Islet of Langerhans (tissue), 1 donor: ENCODE results near the gene PTEN.
"Not testable (repeated sequence)": the region's sequence is repeated elsewhere in the genome, so short reads cannot be mapped to it uniquely, and the experiment has no call there.

ENCODE experiments used
- FAIRE-seq: peaks from one replicate; lab custom pipeline; 2011; peaks lifted over from hg19 to GRCh38; lab: Jason Lieb, UNC

The PTEN gene

DNA sequence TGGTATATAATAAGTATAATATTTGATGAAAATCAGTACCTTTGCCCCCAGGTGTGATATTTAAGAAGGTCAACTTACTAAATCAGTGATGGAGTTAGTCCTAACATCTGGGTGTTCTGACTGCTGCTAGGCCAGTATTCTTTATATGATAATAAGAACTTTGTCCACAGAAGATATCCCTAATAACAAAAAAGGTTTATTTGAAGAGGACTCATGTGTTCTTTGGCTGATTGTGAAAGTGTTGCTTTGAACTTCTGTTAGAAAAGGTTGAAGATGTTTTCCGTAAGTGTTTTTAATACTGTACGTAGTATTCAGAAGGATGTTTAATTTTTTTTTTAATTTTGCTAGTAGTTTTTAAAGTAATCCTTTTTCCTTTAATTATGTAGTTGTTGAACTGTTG, 10.2 kb downstream of the PTEN start:
- peak; percentile 91 for FAIRE-seq

GRCh38 chr10:87875929-87876571, 12.6 kb downstream of the PTEN start:
- peak; percentile 70 for FAIRE-seq

DNA sequence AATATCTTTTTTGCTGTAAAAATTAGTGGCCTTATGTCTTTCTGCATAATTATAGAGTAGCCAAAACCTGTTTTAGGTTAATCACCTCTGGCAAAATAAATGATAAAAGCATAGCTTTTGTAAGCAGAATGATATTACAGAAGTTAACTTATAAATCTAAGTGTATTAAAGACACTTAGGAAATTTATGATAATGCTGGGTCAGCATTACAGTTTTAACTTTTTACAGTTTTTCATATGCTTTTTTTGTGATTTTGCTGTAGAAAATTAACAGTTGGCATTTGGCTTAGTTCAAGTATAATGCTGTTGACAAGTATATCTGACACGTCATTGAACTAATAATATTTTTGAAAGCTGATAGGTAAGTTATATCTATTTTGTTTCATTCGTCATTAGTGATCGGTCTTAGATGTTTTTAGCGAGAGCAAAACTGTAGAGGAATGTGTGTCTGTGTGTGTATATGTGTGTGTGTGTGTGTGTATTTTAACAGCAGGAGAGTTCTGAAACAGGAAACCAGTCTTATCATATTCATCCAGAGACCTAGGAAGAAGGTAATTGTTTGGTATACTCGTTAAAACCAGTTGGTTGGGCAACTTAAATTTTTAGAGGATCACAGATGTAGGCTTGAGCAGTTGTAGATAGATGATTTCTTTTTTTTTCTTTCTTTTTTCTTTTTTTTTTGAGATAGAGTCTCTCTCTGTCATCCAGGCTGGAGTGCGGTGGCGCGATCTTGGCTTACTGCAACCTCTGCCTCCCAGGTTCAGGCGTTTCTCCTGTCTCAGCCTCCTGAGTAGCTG, 15.4 kb downstream of the PTEN start:
- peak; percentile 65 for FAIRE-seq

DNA sequence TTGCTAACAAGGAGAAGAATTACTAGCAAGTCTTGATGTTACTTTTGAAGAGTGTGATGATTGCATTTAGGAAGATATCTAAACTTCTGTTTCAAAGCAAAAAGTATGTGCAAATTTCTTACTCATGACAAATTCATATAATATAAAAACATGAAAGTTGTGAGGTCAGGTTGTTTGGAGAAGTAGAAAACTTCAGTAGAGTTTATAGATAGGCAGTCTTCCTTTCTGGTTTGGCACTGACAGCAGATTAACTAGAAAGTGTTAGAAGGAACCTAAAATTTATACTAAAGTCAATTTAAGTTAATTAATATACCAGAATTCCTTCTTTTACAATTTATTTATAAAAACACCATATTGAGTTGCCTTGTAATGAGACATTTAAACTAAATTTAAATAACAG, 16.9 kb downstream of the PTEN start:
- FAIRE-seq, result no peak

DNA sequence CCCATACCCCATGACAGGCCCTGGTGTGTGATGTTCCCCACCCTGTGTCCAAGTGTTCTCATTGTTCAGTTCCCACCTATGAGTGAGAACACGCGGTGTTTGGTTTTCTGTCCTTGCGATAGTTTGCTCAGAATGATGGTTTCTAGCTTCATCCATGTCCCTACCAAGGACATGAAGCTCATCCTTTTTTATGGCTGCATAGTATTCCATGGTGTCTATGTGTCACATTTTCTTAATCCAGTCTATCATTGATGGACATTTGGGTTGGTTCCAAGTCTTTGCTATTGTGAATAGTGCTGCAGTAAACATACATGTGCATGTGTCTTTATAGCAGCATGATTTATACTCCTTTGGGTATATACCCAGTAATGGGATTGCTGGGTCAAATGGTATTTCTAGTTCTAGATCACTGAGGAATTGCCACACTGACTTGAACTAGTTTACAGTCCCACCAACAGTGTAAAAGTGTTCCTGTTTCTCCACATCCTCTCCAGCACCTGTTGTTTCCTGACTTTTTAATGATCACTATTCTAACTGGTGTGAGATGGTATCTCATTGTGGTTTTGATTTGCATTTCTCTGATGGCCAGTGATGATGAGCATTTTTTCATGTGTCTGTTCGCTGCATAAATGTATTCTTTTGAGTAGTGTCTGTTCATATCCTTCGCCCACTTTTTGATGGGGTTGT, 18.1 kb downstream of the PTEN start:
- not testable (repeated sequence) for FAIRE-seq

DNA sequence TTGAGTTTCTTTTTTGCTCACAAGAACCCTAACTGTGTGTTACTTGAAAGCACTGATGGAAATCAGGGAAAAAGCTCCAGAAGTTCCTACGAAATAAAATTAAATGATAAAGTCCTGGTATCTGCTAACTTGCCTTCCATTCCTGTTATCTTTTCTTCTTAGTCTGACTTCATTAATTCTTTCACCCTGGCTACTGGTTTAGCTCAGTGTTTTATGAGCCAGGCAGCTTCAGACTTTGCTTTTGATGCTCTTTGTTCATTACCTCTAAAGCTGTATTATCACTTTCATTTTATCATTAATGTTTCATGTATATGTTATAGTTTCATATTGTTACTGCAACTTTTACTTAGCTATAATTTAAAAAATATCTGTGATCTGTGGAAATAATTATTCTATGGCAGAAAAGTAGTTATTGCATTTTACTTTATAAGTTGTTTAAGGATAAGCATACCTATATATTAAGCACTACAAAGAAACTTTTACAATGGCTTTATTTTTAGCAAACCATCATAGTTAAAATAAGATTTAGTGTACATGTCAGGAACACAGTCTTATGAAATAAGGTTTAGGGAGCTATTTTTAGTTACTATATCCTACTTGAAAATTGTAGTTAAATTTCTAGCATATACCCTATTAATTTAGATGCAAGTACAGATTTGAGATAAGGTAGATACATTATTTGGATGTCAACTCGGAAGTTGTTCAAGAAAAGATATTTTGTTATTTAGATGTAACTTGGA, 19.3 kb downstream of the PTEN start:
- FAIRE-seq, result no peak

DNA sequence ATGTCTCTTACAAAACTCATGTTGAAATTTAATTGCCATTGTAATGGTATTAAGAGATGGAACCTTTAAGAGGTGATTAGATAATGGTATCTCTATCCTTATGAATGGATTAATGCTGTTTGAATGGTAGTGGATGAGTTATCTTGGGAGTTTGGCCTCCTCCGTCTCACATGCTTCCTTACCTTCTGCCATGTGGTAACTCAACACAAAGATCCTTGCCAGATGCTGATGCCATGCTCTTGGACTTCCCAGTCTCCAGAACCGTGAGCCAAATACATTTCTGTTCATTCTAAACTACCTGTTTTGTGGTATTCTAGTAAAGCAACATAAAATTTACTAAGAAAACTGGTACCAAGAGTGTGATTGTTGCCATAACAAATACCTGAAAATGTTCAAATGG, 23.2 kb downstream of the PTEN start:
- FAIRE-seq, result no peak

DNA sequence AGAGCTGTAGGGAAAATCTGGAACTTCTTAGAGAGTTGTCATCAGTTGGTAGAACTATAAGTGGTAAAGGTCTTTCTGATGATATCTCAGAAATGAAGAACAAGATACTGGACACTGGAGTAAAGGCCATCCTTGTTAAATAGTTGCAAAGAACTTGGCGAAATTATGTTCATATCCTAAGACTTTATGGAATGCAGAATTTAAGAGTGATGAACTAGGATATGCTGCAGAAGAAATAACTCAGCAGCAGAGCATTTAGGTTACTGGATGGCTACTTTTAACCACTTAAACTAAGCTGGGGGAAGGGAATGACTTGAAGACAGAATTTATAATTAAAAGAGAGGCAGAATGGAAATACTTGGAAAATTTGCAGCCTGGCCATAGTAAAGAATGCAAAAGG, 23.7 kb downstream of the PTEN start:
- FAIRE-seq, result no peak

DNA sequence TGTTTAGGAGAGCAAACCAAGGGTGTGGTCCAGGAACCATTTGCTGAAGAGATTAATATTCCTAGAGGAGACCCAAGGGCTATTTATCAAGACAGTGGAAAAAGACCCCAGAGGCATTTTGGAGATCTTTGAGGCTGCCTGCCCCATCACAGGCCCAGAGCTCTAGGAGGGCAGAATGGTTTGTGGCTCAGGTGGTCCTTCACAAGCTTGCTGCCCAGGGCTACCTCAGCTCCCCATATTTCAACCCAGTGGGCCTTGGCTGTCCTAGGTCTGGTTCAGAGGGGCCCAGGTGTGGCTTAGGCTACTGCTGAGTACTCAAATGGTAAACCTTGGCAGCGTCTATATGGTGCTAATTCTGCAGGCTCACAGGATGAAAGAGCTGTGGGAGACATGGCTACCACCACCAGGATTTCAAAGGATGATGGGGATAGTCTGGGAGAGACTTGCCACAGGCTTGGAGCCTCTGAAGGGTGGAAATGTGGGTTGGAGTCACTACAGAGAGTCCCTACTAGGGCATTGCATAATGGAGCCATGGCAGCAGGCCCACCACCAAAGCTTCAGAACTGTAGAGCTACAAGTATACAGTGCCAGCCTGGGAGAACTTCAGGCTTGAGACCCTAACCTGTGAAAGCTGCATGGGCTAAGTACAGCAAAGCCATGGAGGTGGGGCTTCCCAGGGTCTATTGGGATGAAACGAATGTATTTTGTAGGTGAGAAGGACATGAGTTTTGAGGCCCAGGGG, 24.3 kb downstream of the PTEN start:
- no peak for FAIRE-seq

GRCh38 chr10:87895430-87895829, 32.0 kb downstream of the PTEN start:
- no peak for FAIRE-seq

DNA sequence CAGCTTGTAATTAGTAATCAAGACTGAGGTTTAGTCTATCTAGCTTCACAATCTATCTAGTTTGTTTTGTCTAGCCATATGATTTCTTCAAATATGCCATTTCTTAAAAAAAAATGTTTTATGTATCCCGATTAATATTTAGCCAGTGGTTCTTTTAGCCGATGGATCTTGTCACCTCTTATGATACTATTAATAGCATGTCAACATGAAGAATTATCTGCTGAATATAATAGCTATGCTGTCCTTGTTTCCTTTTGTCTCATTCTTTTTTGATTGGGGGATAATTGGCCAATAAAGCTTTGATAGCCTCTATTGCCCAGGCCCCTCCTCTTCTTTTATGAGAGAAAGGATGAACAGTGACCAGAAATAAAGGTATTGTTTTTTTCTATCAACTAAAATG, 32.8 kb downstream of the PTEN start:
- peak; percentile 9 for FAIRE-seq

GRCh38 chr10:87897957-87898356, 34.5 kb downstream of the PTEN start:
- FAIRE-seq, result not testable (repeated sequence)

DNA sequence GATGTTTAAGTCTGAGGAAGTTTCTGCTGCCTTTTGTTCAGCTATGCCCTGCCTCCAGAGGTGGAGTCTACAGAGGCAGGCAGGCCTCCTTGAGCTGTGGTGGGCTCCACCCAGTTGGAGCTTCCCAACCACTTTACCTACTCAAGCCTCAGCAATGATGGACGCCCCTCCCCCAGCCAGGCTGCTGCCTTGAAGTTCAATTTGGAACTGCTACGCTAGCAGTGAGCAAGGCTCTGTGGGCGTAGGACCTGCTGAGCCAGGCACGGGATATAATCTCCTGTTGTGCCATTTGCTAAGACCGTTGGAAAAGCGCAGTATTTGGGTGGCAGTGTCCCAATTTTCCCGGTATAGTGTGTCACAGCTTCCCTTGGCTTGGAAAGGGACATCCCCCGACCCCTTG, 40.0 kb downstream of the PTEN start:
- FAIRE-seq, result not testable (repeated sequence)

DNA sequence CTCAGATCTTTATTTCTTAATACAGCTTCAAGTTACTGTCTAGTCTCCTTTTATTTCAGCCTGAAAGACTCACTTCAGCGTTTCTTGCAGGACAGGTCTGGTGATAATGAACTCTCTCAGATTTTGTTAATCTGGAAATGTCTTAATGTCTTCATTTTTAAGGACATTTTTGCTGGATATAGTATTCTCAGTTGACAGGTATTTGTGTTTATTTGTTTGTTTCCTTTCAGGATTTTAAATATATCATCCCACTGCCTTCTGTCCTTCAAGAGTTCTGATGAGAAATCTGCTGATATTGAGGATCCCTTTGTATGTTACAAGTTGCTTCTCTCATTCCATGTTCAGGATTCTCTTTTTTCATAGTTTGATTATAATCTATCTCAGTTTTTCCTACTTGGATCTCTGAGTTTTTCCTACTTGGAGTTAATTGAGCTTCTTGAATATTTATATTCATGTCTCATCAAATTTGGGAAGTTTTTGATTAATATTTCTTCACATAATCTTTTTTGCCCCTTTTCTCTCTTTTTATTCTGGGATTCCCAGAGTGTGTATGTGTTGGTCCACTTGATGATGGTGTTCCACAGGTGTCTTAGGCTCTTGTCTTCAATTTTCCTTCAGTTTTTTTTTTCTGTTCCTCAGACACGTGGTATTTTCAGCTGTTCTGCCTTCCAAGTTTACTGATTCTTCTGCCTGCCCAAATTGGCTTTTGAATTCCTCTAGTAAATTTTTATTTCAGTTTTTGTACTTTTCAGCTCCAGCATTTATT, 49.9 kb downstream of the PTEN start:
- peak; percentile 72 for FAIRE-seq

DNA sequence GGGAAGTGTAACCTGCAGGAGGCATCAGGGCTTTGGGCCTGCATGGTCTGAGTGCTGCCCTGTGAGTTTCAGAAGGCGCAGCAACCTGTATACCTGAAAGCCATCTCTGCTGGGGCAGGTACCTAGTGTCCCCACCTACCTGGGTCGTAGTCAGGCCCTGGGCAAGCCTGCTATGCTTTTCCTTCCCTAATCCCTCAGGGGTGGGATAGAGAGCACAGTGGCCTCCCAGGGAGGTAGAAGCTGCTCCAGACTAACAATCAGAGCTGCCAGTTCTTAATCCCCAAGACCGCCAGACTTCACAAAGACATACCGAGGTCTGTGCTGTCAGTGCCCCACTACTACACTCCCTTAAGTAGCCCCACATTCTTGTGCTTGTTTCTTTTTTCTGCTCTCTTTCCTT, 52.0 kb downstream of the PTEN start:
- FAIRE-seq, result no peak

- no peak for FAIRE-seq
Observed at GRCh38 chr10:87915989-87916388, 52.6 kb downstream of the PTEN start.

DNA sequence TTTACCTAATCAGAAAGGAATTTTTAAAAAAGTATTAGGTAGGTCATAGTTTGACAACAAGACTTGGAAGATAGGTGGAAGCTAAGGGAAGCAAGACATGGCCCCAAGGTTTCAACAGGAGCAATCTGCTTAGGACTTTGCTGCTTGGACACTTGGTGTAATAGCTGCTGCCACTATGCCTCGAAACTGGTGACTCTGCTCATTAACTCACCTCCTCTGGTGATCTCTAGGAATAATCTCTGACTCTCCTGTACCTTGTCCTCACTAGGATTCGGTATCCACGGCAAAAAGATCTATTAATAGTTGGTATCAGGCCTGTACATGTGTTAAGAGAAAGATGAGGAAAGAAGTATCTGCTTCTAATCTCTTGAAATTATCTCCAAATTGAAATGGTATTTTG, 53.1 kb downstream of the PTEN start:
- FAIRE-seq, result no peak

GRCh38 chr10:87918254-87918859, 54.9 kb downstream of the PTEN start:
- FAIRE-seq, result no peak

DNA sequence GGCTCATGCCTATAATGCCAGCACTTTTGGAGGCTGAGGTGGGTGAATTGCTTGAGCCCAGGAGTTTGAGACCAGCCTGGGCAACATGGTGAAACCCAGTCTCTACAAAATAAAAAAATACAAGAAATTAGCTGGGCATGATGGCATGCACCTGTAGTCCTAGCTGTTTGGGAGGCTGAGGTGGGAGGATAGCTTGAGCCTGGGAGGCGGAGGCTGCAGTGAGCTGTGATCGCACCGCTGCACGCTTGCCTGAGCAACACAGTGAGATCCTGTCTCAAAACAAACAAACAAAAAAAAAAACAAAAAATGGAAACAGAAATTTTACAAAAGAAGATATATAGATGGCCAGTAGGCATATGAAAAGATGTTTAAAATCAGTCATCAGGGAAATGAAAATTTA, 57.1 kb downstream of the PTEN start:
- no peak for FAIRE-seq

- FAIRE-seq, result no peak
Observed at GRCh38 chr10:87921931-87922688, 58.7 kb downstream of the PTEN start.
